Measurements from ENCODE around the gene SAXO2.
"Not testable (repeated sequence)": the region's sequence is repeated elsewhere in the genome, so short reads cannot be mapped to it uniquely, and the experiment has no call there.

Gene SAXO2

DNA sequence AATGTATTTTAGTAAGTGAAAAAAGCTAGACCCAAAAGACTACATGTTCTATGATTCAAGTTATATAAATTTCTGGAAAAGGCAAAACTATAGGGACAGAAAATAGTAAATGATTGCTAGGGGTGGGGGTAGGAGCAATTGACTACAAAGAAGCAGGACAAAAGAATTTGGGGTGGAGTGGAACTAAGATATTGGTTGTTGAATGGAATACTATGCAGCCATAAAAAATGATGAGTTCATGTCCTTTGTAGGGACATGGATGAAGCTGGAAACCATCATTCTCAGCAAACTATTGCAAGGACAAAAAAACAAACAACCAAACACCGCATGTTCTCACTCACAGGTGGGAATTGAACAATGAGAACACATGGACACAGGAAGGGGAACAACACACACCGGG, 25.6 kb downstream of the SAXO2 start:
- DNase-seq = not testable (repeated sequence)

DNA sequence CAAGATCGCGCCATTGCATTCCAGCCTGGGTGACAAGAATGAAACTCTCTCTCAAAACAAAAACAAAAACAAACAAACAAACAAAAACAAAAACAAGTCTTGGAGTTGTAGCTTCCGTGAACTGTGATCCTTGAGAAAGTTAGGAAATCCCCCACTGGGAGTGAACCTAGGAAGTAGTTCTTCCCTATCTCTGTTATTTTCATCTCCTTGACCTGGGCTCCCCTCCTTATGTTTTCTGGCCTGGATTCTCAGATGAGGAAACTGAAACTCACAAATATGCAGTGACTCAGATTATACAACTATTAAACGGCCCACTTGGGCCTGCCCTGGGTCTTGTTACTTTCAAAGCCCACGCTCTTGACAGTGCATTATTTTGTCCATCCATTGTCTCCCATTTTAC, 29.7 kb downstream of the SAXO2 start:
- DNase-seq = no peak

DNA sequence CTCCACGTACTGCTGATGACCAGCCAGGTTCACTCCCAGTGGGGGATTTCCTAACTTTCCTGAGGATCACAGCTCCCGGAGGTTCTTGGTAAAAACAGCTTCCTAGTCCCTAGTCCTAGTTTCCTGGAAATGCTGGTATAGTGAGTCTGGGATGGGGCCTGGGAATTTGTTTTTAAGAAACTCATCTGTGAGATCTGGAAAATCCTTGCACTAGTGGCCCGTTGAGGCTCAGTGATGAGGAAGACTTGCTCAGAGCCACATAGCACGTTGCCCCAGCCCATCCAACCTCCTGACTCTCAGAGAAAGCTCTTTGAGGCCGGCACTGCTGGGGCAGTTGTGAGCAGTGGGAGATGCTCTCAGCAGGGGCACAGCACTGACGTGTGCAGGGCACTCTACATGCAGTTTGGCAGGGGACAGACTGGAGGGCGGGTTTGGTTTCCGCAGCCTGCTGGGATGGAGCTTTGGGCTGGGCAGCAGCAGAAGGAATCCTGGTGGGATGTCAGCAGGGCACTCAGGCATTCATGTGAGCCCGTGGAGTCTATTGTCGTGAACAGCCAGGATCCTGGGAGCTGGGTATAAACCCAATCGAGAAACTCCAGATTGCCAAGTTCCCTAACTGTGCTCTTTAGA, 31.6 kb downstream of the SAXO2 start:
- no peak for DNase-seq

DNA sequence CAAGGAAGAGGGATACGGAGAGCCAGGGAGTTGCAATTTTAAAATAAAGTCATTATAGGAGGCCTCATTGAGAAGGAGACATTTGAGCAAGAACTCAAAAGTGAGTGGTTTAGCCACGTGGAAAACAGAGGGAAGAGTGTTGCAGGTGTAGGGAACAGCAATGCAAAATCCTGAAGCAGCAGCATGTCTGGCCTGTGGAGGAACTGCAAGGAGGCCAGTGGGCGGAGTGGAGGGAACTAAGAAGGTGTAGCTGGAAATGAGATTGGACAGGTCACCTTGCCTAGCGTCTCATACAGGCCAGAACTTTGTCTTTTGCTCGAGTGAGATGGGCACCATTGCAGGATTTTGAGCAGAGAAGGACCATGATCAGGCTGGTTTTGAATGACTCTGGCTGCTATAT, 34.9 kb downstream of the SAXO2 start:
- no peak for DNase-seq

DNA sequence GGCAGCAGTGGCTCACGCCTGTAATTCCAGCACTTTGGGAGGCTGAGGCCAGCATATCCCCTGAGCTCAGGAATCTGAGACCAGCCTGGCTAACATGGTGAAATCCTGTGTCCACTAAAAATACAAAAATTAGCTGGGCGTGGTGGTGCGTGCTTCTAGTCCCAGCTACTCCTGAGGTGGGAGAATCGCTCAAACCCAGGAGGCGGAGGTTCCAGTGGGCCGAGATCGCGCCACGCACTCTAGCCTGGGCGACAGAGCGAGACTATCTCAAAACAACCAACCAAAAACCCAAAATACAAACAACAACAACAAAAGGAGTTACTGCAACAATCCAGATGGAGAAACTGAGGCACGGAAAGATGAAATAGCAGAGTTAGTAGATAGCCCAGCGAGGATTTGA, 35.4 kb downstream of the SAXO2 start:
- no peak for DNase-seq

DNA sequence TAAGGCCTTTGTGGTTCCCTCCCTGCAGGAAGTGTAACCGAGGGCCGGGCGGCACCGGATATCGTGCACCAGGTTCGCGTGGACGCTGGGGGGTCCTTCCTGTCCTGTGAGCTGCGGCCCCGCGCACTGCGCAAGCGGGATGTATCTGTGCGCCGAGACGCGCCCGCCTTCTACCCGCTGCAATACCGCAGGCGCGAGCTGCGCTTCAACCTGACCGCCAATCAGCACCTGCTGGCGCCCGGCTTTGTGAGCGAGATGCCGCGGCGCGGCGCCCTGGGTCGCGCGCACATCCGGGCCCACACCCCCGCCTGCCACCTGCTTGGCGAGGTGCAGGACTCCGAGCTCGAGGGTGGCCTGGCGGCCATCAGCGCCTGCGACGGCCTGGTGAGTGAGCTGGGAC, 35.9 kb downstream of the SAXO2 start:
- DNase-seq = no peak

DNA sequence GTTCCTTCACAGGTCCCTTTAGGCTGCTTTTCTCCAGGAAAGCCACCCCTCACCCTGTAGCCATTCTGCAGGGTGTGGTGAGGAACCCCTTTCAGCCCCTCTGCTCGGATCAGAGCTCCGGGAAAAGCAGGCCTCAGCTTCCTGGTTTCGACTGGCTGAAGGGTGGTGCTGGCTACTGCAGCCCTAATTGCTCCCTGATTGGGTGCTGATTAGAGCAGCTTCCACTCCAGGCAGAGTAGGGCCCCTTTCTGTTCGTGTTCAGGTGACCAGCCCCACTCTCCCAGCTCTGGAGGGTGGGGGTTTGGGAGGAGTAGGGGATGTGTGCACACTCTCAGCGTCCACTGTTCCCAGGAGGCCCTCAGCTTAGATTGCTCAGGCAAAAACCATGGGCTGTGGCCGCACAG, 36.9 kb downstream of the SAXO2 start:
- DNase-seq = not testable (repeated sequence)

DNA sequence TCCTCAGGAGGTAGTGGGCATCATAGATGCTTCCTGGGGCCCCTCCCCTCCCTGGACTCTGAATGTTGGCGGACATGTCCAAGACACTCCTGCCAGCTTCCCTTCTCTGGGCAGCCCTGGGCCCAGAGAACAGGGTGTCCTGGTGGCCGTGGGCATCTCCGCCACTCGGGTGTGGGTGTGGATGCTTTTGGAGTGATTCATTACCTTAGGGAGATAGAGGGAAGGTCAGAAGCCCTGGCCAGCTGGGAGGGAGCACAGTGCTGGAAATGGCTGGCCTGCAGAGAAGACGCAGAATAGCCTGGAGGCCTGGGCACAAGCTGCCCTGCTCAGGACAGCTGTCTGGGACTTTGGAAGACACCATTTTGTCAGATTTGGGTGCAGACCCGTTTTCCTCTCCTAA, 37.7 kb downstream of the SAXO2 start:
- DNase-seq = not testable (repeated sequence)

DNA sequence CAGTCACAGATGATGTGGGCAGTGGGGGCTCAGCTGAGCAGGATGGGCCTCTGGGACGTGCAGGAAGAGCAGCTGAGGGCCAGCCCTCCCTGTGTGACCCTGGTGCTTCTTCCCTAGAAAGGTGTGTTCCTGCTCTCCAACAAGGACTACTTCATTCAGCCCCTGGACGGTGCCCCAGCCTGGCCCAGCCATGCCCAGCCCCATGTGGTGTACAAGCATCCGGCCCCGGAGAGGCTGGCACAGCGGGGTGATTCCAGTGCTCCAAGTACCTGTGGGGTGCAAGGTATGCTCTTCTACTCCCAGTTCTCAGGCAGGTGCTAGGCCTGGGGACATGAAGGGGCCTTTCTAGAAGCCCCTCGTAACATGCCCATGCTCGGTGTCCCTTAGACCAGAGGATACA, 38.3 kb downstream of the SAXO2 start:
- no peak for DNase-seq

DNA sequence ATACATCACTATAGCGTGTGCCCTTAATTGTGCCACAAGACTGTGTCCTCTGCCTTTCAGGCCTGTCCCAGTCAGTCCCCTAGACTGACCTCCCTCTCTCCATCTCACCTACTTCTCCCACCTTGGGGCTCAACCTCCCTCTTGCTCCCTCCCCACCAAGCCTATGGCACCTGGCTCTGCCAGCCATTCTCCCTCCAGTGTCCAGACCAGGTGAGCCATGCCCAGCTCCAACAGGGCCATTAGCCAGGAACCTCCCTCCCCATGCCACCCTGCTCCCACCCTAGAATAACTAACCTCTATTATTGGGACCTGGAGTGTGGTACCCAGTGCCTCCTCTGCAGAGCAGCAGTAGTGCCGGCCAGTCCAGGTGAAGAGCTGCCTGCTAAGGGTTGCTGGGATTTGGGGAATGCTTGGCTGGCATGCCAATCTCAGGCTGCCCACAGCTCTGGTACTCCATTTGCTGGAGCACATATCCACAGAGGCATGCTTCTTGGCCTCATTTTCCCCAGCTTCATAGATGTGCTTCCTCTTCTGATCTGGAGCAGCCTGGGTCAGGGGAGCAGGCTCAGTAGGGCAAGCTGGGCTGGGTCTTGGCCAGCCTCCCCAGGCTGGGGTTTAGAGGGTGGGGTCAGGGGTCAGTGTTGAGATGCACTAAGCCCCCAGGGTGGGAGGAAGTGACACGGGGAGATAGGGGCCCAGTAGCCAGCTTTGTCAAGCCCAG, 38.8 kb downstream of the SAXO2 start:
- no peak for DNase-seq

DNA sequence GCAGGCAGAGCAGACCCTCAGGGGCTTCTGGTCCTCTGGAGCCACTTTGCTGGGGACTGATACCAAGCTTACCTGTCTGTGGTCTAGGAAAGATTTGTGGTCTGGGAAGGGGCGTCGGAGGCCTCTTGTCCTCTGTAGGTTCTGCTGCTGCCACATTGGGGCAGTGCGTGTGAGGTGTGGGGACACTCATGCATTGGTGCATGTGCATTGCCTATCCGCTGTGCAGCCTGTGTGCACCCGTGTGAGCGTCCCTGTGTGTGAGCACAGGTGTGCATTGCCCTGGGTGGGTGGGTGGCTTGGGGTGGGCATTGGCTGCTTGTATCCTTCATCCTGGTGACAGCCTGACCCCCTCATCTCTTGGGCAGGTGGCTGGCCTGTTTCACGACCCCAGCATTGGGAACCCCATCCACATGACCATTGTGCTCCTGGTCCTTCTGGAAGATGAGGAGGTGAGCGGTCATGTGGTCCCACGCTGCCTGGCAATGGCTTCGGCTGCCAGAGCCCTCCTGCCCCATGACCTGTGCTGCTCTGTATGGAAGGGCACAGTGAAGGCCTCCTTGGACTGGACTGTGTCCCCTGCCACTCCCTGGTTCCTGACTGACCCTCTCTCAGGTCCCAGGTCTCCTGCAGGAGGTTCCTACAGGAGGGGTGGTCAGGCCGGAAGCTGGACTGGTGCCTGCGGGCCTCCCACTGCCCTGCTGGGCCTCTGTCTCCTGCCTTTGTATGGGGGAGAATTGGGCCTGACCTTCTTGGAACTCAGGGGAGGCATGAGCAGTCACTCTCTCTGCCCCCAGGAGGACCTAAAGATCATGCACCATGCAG, 41.5 kb downstream of the SAXO2 start:
- DNase-seq = no peak

DNA sequence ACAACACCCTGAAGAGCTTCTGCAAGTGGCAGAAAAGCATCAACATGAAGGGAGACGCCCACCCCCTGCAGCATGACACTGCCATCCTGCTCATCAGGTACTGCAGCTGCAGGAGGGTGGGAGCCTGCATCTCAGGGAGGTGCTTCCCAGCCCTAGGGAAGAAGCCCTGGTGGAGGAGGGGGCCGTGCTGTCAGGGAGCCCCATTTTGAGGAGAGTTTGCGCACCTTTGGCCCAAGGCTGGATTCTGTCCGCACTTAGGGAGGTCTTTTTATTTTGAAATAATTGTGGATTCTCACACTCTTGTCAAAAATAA, 42.1 kb downstream of the SAXO2 start:
- DNase-seq = no peak

DNA sequence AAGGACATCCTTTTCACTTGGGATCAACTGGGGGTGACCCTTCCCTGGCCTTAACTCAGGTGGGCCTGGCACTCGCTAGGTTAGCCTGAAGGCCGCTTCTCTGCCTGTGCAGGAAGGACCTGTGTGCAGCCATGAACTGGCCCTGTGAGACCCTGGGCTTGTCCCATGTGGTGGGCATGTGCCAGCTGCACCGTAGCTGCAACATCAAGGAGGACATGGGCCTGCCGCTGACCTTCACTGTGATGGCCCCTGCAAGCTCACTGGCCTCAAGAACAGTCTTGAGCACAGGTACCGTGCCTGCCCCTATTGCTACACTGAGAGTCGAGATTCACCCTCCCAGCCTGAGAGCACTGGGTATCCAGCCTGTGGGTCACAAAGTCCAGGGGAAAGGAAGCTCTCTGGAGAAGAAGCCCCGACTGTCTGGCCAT, 43.0 kb downstream of the SAXO2 start:
- no peak for DNase-seq

DNA sequence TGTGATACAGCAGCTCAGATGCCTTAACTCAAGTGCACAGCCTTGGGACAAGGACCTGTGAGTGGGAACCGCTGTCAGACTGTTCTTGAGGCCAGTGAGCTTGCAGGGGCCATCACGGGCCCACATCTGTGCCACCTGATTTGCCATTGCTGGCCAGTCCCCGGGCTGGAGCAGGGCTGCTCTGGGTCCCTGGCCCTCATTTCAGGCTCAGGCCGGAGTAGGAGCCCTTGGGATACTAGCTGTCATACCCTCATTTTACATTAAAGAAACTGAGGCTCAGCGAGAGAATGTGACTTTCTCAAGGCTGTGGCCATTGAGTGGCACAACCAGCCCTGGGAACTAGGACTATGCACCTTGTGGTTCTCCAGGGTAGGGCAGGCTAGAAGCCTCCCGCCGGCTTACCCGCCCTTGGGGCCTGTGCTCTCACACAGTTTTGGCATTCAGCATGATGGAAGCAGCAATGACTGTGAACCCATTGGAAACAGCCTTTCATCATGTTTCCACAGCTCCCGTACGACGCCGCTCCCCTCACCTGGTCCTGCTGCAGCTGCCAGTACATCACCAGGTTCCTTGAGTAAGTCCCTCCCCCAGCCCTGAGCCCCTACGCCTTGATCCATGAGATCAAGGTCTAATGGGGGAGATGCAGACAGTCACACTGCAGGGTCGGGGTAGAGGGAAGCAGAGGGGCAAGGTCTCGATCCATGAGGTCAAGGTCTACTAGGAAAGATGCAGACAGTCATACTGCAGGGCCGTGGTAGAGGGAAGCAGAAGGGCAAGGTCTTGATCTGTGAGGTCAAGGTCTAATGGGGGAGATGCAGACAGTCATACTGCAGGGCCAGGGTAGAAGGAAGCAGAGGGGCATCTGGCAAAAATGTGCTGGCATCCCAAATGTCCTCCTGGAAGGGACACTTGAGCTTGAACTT, 44.4 kb downstream of the SAXO2 start:
- no peak for DNase-seq

DNA sequence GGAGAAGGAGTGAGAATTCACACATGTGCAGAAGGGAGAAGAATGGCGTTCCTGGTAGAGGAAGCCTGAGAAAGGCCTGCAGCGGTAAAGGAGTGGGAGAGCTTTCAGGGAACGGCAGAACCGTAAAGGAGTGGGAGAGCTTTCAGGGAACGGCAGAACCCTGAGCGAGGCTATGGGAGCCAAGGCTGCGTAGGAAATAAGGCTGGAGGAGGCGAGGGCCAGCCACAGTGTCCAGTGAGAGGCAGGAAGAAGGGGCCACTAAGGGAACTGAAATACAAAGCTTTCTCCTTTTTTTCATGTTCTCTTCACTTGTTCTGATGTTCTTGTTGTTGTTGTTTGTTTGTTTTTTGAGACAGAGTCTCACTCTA, 45.1 kb downstream of the SAXO2 start:
- no peak for DNase-seq

DNA sequence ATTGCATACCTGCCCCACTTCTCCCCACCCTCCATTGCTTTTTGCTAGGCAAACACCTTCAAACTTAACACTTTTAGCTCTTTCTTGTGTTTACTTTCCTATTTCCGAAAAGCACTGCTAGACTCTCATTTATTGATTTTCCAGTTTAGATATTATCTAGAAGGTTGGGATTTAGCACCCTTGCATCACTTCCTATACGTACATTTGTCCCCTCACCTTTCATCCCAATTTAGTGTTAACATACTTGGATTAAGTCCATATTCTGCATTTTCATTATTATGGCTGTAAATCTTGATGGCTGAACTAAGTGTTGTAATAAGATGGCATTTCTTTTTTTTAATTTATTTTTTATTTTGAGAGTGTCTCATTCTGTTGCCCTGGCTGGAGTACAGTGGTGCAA, 47.2 kb downstream of the SAXO2 start:
- DNase-seq = no peak

DNA sequence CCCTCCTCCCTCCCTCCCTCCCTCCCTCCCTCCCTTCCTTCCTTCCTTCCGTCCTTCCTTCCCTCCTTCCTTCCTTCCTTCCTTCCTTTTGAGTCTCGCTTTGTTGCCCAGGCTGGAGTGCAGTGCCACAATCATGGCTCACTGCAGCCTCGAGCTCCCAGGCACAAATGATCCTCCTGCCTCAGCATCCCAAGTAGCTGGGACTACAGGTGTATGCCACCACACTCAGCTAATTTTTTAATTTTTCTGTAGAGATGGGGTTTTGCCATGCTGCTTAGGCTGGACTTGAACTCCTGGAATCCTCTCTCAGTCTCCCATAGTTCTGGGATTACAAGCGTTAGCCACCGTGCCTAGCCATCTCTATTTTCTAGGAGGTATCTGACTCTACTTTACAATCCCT, 48.7 kb downstream of the SAXO2 start:
- DNase-seq = not testable (repeated sequence)

DNA sequence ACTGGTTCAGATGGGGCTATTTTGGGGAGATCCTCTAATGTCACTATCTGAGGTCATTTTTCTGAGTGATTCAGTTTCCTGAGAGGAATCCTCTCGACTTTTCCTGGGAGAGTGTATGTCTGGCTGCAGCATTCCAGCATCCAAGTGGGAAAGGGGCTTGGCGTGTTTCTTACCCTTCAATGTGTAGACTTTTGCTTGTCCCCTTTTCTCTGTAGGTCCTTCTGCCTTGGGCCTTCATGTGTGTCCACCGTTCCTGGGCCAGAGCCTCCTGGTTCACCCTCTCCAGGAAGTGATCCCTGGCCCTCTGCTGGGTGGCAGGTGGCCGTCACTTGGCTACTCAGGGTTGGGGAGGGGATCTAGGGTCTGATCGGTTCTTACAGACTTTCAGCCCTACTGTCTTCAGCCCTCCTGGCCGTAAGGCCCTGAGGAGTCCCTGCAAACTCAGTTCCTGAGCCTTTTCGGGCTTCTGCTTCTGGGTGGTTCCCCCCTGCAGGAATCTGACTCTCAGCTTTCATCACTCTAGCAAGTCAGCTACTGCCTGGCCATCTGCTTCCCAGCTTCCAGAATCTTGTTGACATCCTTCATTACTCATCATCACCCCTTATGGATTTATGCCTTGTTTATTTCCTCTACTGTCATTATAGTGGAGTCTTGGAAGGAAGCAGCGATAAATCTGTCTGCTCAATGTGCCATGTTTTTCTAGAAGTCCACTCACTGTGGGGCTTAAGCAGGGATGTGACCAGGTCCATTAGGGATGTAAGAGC, 50.1 kb downstream of the SAXO2 start:
- no peak for DNase-seq

DNA sequence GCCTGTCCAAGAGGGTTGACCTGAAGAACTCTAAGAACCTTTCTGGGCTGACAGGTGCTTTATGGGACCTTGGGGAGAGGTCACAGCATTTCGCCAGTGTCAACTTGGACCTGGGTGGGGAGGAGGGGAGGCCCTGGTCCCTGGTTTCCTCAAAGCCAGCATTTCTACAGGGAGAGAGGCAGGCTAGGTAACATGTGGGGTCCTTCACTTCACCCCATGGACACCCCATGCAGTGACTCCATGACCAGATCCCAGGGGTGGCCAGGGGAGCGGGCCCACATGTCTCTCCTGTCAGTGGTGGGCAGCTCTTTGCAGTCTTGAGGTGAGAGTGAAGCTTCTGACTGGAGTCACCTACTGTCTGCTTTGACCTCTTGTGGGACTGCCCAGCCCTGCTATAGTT, 50.8 kb downstream of the SAXO2 start:
- DNase-seq = no peak

DNA sequence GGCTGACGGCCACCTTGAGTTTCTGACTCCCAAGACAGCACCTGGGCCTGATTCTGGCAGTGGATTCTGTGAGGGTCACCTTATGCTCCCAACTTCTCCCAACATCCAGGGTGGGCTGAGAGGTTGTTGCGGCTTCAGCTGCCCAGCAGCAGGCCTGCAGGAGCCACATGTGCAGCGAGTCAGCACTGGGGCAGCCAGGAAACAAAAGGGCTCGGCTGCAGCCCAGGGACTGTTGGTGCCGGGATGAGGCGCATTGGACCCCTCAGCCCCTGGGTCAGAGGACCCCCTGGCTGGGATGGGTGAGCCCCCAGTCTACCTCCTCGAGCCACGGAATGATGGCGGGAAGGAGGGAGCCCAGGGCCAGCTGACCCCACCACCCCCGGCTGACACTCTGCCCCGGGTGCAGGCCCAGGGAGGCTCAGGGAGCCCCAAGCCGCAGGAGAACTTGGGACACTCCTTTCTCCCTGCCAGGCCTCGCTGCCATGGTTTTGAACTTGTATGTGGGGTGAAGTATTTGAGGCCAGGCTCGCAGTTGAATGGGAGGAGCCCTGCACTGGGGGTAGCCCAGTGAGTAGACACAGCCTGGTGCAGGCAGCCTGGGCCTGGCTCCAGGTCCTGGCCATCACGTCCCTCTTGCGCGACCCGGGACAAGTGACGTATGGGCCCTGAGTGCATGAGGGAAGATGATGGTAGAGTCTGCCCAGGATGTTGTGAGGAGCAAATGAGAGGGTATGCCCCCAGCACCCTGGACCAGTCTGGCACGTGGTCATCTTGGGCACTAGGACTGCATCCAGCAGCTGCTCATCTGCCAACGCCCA, 51.5 kb downstream of the SAXO2 start:
- DNase-seq = not testable (repeated sequence)

DNA sequence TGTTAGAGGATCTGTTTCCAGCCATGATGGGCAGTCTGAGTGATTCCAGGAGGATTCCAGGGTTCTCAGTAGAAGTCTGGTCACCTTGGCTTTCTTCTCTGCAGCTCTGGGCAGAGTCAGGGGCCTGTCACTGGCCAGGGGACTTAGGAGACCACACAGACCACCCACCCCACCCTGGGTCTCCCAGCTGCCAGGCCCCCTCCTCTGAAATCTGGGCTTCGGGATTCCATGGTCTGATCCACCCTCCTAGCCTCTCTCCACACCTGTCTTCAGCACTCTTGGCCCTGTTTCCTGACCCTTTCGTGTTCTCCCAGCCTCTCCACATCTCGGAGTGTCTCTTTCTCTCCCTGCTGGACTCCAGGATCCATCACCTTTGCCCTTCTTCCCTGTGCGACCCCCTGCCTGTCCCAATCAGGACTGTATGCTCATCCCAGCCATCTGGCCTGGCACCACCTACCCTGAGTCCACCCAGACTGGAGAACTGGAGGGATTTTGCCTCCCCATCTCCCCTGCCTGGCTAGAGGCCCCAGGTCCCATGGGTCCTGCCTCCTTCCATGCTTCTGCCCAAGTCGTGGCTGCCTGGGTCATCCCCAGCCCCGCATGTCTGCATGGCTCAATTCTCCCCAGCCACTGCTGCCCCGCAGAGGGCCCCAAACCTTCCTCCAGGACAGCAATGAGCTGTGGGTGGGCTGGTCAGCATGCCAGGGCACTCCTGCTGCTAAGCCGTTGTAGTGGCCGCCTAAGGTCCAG, 52.3 kb downstream of the SAXO2 start:
- no peak for DNase-seq

Data from Kasumi-1 (cell line).